Amygdala (tissue), 56 donors: ENCODE results near the gene C1QC.

Experiments used
- DNase-seq, 56 donors: peaks; one replicate each; lab custom pipeline; 2025; lab: John Stamatoyannopoulos, UW

The C1QC gene

GRCh38 chr1:22676916-22677583 is 33.6 kb downstream of the C1QC start:
- DNase-seq: peak in 5 of 56 donors; percentile 15 to 44 (median 23)

DNA sequence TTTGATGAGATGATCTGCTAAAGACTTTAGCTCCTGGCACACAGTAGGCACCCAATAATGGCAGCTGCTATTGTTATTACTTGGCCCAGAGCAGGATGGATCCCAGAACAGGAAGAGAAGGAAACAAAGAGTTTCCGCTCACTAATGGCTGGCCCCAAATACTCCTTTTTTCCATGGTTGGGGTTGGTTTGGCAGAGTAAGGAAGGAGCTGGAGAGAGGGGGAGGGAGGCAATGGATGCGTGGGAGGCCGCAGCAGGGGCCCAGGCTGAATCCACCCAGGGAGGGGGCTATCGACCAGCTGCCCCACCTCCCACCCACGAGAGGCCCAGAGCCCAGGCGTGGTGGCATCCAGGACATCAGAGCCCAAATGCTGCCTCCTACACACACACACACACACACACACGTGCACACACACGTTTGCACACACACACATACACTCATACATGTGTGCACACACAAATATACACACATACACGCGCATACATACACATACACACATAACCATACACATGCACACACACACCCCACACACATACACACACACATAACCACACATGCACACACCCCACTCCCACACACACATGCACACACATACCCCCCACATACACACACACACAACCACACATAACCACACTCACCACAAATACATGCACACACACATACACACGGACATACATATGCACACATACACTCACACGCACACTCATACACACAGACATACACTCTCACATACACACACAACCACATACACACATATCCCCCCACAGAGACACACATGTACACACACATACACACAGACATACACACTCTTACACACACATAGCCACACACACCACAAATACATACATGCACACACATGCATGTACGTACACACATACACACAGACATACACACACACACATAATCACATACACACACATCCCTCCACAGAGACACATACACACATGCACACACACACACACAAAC is 34.8 kb downstream of the C1QC start:
- no peak for DNase-seq

- DNase-seq: no peak
Observed at GRCh38 chr1:22680726-22681125, 37.3 kb downstream of the C1QC start.

GRCh38 chr1:22681556-22682276 is 38.3 kb downstream of the C1QC start:
- no peak for DNase-seq

DNA sequence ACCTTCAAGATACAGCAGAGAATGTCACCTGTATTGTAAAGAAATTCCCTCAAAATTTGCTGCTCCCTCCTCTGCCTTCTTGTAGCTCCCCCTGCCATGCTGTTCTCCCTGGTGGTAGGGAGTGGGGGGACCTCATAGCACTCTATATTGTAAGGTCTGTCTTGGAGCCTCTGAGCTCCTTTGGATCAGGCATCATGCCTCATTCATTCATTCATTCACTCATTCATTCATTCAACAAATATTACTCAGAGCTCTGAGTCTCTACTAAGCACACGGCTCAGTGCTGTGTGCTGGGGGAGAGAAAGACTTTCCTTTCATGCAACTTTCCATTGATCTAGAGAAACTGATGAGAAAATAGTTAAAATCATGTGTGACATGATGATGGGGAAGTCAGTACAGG is 40.1 kb downstream of the C1QC start:
- no peak for DNase-seq

DNA sequence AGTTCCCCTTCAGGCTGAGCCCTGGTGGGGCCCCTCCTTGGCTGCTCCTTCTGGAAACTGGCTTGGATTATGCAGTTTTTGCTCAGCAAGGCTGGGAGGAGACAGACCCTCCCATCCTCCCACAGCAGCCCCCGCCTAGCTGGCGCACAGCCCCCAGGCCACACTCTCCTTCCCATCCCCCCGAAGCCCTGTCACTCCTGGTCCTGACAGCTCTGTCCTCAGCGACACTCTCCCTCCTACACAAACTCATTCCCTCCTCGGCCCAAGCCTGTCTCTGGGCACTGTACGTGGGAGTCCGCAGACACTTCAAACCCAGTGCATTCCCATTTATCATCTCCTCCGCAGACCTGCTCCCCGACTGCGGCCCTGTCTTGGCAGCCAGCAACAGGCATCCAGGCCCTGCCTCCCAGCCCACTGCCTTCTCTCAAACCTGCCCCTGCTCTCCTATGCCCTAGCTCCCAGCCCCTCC is 42.2 kb downstream of the C1QC start:
- peak in 1 of 56 donors; percentile 30 for DNase-seq

DNA sequence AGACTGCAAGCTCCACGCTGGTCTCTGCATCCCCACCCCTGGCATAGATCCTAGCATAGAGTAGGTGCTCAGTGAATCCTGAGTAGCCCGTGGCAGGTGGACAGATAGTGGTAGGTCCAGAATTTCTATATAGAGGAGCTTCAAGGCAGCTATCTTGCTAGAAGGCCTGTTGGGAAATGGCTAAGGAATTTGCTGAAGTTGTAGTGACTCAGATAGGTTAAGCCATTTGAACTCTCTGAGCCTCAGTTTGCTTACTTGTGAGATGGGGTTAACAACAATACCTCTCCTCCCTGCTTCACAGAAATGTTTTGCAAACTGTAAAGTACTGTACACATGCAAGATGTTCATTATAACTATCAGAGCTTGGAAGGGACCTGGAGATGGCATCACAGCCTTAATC is 43.8 kb downstream of the C1QC start:
- DNase-seq: no peak

- DNase-seq: no peak
Observed at GRCh38 chr1:22688466-22688865, 45.0 kb downstream of the C1QC start.

- peak in 1 of 56 donors; percentile 9 for DNase-seq
Observed at GRCh38 chr1:22689505-22689904, 46.1 kb downstream of the C1QC start.

DNA sequence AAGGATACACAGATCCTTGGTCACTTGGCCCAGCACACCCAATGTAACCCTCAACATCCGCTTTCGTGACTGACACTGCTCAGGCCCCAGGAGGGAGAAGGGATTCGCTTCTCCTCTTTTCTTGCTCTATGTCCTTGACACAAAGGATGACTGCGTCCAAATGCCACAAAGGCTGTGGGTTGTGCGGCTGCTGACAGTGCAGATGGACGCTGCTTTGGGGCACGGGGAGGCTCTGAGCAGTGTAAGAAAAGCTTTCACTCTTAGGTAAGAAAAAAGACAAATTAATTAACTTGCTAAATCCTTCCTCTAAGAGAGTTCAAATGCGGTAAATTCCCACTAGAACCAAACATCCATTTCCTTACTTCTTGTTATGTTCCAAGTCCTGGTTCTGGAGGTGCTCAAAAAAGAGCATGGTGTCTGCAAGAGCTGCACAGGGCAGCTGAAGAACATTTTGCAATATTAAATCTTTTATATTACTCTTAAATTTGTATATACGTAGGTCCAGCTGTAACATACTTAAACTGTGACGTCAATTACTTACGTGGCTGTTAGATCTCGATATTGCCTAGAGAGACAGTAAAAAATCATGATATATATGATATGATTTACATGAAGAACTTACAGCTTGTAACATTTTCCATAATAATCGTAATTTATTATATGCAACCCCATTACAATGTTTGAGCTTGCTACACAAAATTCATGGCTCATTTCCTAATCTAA is 47.8 kb downstream of the C1QC start:
- DNase-seq: no peak

DNA sequence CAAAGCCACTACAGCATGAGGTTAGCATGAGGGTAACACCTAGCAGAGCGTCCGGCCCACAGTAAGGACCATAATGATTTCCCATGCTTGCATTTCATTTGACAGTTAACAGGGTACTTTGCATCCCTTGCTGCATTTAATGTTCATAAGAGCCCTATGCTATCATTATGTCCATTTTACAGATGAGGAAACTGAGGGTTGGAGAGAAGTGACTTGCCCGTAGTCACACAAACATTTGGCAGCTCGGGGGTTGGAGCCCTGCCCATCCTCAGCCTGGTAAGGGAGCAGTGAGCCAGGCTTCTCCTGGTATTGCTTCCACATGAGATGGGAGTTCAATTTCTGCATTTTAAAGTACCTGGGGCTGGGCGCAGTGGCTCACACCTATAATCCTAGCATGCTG is 50.7 kb downstream of the C1QC start:
- no peak for DNase-seq

DNA sequence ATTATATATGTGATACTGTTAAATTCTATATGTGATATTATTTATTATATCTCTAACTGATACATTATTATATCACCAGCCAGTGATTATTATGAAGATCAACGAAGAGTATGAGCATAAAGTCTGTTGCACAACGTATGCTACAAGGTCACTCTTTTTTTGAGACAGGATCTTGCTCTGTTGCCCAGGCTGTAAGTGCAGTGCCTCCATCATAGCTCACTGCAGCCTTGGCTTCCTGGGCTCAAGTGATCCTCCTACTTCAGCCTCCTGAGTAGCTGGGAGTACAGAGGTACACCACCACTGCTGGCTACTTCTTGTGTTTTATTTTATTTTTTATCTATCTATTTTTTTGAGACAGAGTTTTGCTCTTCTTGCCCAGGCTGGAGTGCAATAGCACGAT is 53.2 kb downstream of the C1QC start:
- no peak for DNase-seq
